ENCODE data around the gene RTP1. TPM values are rescaled to one million over a fixed set of nuclear protein-coding genes. Genes with fewer than 3 reads are reported as not detected.

RTP1 gene
- total and polyA plus RNA-seq, 10 donors = not detected

DNA sequence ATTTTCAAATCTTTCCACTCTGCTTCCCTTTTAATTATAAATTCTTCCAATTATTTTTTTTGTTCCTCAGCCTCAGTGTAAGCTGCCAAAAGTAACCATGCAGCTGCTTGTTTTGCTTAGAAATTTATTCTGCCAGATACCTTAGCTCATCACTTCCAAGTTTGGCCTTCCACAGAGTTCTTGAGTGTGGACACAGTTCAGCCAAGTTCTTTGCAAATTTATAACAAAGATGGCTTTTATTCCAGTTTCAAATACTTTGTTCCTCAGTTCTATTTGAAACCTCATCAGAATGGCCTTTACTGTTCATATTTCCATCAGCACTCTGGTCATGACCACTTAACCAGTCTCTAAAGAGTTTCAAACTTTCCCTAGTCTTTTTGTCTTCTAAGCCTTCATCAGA, 10.3 kb downstream of the RTP1 start:
- Histone ChIP-seq H3K36me3 (no peaks in the 10 kb centered on the region), H3K9me3 (peaks cover 0 to 7% (median 0%) of the 10 kb centered on the region in 8 donors), H3K27ac (no peak overlapping the region), H3K4me3 (no peak overlapping the region), H3K27me3 (replicated peaks in 1 of 7) (peaks cover 0 to 9% (median 0%) of the 10 kb centered on the region in 7 donors), H3K4me1 (peaks cover 0 to 10% (median 3%) of the 10 kb centered on the region in 6 donors)
- DNase-seq = no peak
- TF ChIP-seq POLR2A (IDR thresholded peaks at IDR 0.05) (no peak), POLR2AphosphoS5 (IDR thresholded peaks at IDR 0.05) (no peak)
- TF ChIP-seq, protein P1, sequence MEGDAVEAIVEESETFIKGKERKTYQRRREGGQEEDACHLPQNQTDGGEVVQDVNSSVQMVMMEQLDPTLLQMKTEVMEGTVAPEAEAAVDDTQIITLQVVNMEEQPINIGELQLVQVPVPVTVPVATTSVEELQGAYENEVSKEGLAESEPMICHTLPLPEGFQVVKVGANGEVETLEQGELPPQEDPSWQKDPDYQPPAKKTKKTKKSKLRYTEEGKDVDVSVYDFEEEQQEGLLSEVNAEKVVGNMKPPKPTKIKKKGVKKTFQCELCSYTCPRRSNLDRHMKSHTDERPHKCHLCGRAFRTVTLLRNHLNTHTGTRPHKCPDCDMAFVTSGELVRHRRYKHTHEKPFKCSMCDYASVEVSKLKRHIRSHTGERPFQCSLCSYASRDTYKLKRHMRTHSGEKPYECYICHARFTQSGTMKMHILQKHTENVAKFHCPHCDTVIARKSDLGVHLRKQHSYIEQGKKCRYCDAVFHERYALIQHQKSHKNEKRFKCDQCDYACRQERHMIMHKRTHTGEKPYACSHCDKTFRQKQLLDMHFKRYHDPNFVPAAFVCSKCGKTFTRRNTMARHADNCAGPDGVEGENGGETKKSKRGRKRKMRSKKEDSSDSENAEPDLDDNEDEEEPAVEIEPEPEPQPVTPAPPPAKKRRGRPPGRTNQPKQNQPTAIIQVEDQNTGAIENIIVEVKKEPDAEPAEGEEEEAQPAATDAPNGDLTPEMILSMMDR (IDR thresholded peaks at IDR 0.05 in 8 of 11, conservative IDR thresholded peaks at IDR 0.05 in 3 of 11) = no peak
- intact Hi-C loops (cut with DNase I; ENCODE audit: low total_unique reads) = no loop called here

- WGBS, 5 donors = 68 to 87% (median 82%) methylated on average over 1 of the region's 1 CpG
- intact Hi-C loops (cut with DNase I; ENCODE audit: low total_unique reads) = no loop called here
- H3K4me1 ChIP-seq = peaks cover 0 to 10% (median 3%) of the 10 kb centered on the region in 6 donors
- H3K27ac ChIP-seq = no peak overlapping the region
- peaks cover 0 to 9% (median 0%) of the 10 kb centered on the region in 7 donors for H3K27me3 ChIP-seq (replicated peaks in 1 of 7)
- TF ChIP-seq, protein P1 (IDR thresholded peaks at IDR 0.05 in 8 of 11, conservative IDR thresholded peaks at IDR 0.05 in 3 of 11) = no peak
- TF ChIP-seq POLR2AphosphoS5 (IDR thresholded peaks at IDR 0.05) = no peak
- TF ChIP-seq POLR2A (IDR thresholded peaks at IDR 0.05) = no peak
- DNase-seq = no peak
- no peak overlapping the region for H3K4me3 ChIP-seq
- H3K9me3 ChIP-seq = peaks cover 0 to 7% (median 0%) of the 10 kb centered on the region in 8 donors
- H3K36me3 ChIP-seq = no peaks in the 10 kb centered on the region
These were observed 10.9 kb downstream of the RTP1 start for GRCh38 chr3:187208159-187208558.

GRCh38 chr3:187209491-187209890, 12.2 kb downstream of the RTP1 start:
- no peak for DNase-seq
- peaks cover 0 to 5% (median 0%) of the 10 kb centered on the region in 7 donors for H3K27me3 ChIP-seq (replicated peaks in 1 of 7)
- intact Hi-C loops (cut with DNase I; ENCODE audit: low total_unique reads) = no loop called here
- H3K4me1 ChIP-seq = peaks cover 0 to 10% (median 3%) of the 10 kb centered on the region in 6 donors
- H3K36me3 ChIP-seq = no peaks in the 10 kb centered on the region
- no peak overlapping the region for H3K4me3 ChIP-seq
- TF ChIP-seq, protein P1 (IDR thresholded peaks at IDR 0.05 in 8 of 11, conservative IDR thresholded peaks at IDR 0.05 in 3 of 11) = no peak
- TF ChIP-seq POLR2A (IDR thresholded peaks at IDR 0.05) (no peak), POLR2AphosphoS5 (IDR thresholded peaks at IDR 0.05) (no peak)
- H3K27ac ChIP-seq = no peak overlapping the region
- H3K9me3 ChIP-seq = peaks cover 0 to 7% (median 0%) of the 10 kb centered on the region in 8 donors

DNA sequence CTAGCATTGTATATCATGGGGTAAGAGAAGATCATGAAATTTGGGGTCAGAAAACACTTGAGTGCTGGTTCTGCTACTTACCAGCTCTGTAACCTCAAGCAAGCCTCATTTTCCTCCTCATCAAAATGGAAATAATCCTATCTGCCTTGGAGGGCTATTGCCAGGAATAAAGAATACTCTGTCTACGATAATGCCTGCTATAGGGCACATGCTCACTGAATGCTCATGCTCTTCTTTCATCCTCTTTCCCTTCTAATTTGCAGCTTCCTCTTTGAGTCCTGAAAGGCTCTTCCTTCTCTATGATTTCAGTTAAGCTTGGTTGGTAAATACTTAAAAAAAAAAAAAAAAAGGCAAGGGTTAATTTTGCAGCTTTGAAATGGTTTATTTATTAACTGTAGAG, 12.8 kb downstream of the RTP1 start:
- intact Hi-C loops (cut with DNase I; ENCODE audit: low total_unique reads) = loop anchor here (10.0 kb wide), 1 partner anchor 505 kb away; no protein-coding TSS in a partner anchor
- TF ChIP-seq, protein P1 (IDR thresholded peaks at IDR 0.05 in 8 of 11, conservative IDR thresholded peaks at IDR 0.05 in 3 of 11) = no peak
- no peak for TF ChIP-seq POLR2A (IDR thresholded peaks at IDR 0.05)
- no peak for TF ChIP-seq POLR2AphosphoS5 (IDR thresholded peaks at IDR 0.05)
- H3K27ac ChIP-seq = no peak overlapping the region
- no peaks in the 10 kb centered on the region for H3K27me3 ChIP-seq (replicated peaks in 1 of 7)
- peaks cover 0 to 10% (median 3%) of the 10 kb centered on the region in 6 donors for H3K4me1 ChIP-seq
- H3K9me3 ChIP-seq = peaks cover 0 to 7% (median 0%) of the 10 kb centered on the region in 8 donors
- H3K36me3 ChIP-seq = no peaks in the 10 kb centered on the region
- no peak for DNase-seq
- H3K4me3 ChIP-seq = no peak overlapping the region
- WGBS, 5 donors = 58 to 68% (median 61%) methylated on average over 1 of the region's 1 CpG

Data from spleen (tissue), 11 donors.